ENCODE measurements around the gene GNG13.

The GNG13 gene

DNA sequence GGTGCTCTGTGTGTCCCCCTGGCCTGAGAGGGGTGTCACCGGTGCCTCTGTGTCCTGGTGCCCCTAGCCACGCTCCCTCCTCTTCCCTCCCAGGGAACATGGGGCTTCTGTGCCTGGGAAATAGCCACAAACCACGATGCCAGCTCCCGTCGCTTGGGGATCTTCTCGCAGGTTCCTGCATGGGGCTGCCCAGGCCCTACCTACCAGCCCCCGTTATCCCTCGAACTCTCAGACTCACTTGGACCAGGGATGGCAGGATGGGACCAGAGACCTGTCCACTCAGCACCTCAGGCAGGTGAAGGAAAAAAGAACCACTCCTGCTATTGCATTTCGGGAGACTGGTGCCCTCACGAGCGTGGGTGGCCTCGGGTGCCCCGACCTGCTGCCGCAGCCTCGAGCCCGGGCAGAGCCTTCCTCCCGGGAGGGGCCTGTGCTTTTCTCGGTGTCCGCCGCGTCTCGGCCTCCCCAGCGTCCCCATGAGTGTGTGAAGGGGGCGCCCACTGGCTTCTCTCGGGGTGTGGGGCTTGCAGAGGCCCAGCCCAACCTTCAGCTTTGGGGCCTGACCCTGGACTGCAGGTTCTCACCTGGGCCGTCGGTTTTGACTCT is 41.0 kb upstream of the GNG13 start:
- Histone ChIP-seq H3K79me2 (ENCODE audit: insufficient read depth, low read length) (no peaks in the 10 kb centered on the region), H3K27me3 (ENCODE audit: low read length) (no peaks in the 10 kb centered on the region), H3K9me3 (ENCODE audit: insufficient read depth, low read length) (no peaks in the 10 kb centered on the region), H3K36me3 (ENCODE audit: low read length) (no peaks in the 10 kb centered on the region), H2AFZ (ENCODE audit: low read depth, low read length, severe bottlenecking) (no peak overlapping the region), H4K20me1 (ENCODE audit: low read depth, low read length) (no peaks in the 10 kb centered on the region), H3F3A (ENCODE audit: insufficient read depth) (no peaks in the 10 kb centered on the region), H3K27ac (ENCODE audit: low read depth, low read length) (no peak overlapping the region), H3K9me2 (replicated peaks; ENCODE audit: insufficient read depth, low read length) (no peaks in the 10 kb centered on the region), H3K4me3 (ENCODE audit: insufficient read depth, low read length, poor library complexity, severe bottlenecking) (no peak overlapping the region), H3K9ac (ENCODE audit: low read length) (no peak overlapping the region), H3K4me2 (ENCODE audit: low read depth, low read length, poor library complexity, severe bottlenecking) (no peak overlapping the region)
- TF ChIP-seq EZH2phosphoT487 (conservative IDR thresholded peaks at IDR 0.05; ENCODE audit: low read length): no peak
- TF ChIP-seq, protein P1, sequence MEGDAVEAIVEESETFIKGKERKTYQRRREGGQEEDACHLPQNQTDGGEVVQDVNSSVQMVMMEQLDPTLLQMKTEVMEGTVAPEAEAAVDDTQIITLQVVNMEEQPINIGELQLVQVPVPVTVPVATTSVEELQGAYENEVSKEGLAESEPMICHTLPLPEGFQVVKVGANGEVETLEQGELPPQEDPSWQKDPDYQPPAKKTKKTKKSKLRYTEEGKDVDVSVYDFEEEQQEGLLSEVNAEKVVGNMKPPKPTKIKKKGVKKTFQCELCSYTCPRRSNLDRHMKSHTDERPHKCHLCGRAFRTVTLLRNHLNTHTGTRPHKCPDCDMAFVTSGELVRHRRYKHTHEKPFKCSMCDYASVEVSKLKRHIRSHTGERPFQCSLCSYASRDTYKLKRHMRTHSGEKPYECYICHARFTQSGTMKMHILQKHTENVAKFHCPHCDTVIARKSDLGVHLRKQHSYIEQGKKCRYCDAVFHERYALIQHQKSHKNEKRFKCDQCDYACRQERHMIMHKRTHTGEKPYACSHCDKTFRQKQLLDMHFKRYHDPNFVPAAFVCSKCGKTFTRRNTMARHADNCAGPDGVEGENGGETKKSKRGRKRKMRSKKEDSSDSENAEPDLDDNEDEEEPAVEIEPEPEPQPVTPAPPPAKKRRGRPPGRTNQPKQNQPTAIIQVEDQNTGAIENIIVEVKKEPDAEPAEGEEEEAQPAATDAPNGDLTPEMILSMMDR (IDR thresholded peaks at IDR 0.05; ENCODE audit: insufficient read depth, low read length, poor library complexity, severe bottlenecking): no peak

DNA sequence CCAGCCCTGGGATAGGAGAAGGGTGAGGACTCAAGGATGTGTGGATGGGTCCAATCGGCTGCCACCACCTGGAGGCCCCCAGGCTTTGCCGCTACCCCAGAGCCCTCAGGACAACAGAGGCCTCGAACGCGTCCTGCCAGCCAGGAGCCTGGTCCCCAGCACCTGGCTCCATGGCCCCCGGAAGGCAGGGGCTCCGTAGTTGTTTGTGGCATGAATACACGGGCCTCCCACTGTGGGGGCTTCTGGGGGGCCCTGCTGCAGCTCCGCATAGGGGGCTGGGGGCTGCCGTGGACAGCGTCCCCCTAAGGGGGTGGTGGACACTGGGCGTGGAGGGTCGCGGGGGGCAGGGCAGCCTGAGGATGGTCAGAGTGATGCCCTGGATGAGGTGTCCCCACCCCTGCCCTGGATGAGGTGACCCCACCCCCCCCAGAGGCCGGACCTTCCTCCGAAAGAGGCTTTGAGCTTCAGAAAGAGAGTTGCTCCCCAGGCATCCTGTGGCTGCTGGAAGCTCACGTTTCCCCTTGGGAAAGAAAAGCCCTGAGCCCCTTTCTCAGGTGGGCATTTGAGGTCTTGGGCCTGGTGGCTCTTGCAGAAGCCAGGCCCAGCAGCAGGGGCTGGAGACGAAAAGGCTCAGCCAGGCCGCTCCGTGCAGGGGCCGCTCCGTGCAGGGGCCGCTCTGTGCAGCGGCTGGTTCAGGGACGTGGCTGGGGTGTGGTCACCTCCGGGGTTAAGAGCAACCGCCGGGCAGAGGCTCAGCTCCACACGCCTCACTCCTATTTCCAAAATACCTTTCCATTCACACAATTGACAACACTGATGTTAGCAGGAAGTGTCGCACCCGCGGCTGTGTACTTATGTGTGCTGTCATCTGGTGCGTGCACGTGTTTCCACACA is 40.3 kb upstream of the GNG13 start:
- H3K27ac ChIP-seq (ENCODE audit: low read depth, low read length): no peak overlapping the region
- no peak overlapping the region for H2AFZ ChIP-seq (ENCODE audit: low read depth, low read length, severe bottlenecking)
- no peaks in the 10 kb centered on the region; the same call in 1 of the 2 replicates for H3K9me3 ChIP-seq (ENCODE audit: insufficient read depth, low read length)
- H4K20me1 ChIP-seq (ENCODE audit: low read depth, low read length): no peaks in the 10 kb centered on the region
- H3K9me2 ChIP-seq (replicated peaks; ENCODE audit: insufficient read depth, low read length): no peaks in the 10 kb centered on the region
- TF ChIP-seq, protein P1 (IDR thresholded peaks at IDR 0.05; ENCODE audit: insufficient read depth, low read length, poor library complexity, severe bottlenecking): no peak
- no peak for TF ChIP-seq EZH2phosphoT487 (conservative IDR thresholded peaks at IDR 0.05; ENCODE audit: low read length)
- no peaks in the 10 kb centered on the region for H3F3A ChIP-seq (ENCODE audit: insufficient read depth)
- H3K79me2 ChIP-seq (ENCODE audit: insufficient read depth, low read length): no peaks in the 10 kb centered on the region
- no peak overlapping the region for H3K4me3 ChIP-seq (ENCODE audit: insufficient read depth, low read length, poor library complexity, severe bottlenecking)
- H3K9ac ChIP-seq (ENCODE audit: low read length): no peak overlapping the region
- H3K36me3 ChIP-seq (ENCODE audit: low read length): no peaks in the 10 kb centered on the region
- no peaks in the 10 kb centered on the region for H3K27me3 ChIP-seq (ENCODE audit: low read length)
- H3K4me2 ChIP-seq (ENCODE audit: low read depth, low read length, poor library complexity, severe bottlenecking): no peak overlapping the region

DNA sequence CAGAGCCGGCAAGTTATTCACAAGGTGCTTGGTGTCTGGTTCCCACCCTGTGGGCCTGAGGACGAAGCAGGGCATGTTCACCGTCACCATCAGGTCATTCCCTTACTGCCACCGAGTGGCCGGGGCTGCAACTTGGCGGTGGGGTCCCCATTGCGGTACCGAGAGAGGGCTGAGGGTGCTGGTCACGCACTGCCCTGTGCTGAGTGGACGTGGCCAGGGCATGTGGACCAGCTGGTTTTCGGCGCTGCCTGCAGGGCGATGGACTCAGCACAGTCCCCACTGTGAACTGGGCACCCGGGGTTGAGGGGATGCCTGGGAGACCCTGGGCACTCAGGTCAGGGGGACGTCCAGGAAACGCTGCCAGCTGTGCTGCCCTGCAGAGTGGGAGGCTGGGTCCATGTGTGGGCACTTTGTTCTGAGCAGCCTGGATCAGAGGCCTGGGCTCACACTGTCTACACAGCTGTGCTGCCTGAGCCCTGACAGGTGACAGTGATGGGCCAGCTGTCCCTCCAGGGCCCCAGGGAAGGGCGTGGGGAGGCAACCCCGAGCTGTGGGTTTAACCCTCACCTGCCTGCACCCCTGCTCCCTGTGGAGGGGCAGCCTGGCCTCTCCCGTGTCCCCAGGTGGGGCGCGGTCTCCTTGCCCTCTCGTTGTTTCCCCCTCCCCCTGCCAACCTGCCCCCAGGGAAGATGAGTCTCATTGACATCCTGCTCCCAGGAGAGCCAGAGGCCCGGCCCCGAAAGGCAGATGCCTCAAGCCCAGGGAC is 39.3 kb upstream of the GNG13 start:
- Histone ChIP-seq H3K36me3 (ENCODE audit: low read length) (no peaks in the 10 kb centered on the region), H3K79me2 (ENCODE audit: insufficient read depth, low read length) (no peaks in the 10 kb centered on the region), H4K20me1 (ENCODE audit: low read depth, low read length) (no peaks in the 10 kb centered on the region), H3K4me3 (ENCODE audit: insufficient read depth, low read length, poor library complexity, severe bottlenecking) (no peak overlapping the region), H3K9me2 (replicated peaks; ENCODE audit: insufficient read depth, low read length) (no peaks in the 10 kb centered on the region), H3F3A (ENCODE audit: insufficient read depth) (no peaks in the 10 kb centered on the region), H3K9ac (ENCODE audit: low read length) (no peak overlapping the region), H3K27me3 (ENCODE audit: low read length) (no peaks in the 10 kb centered on the region), H3K4me2 (ENCODE audit: low read depth, low read length, poor library complexity, severe bottlenecking) (no peak overlapping the region), H2AFZ (ENCODE audit: low read depth, low read length, severe bottlenecking) (no peak overlapping the region), H3K27ac (ENCODE audit: low read depth, low read length) (no peak overlapping the region), H3K9me3 (ENCODE audit: insufficient read depth, low read length) (no peaks in the 10 kb centered on the region; the same call in 1 of the 2 replicates)
- TF ChIP-seq EZH2phosphoT487 (conservative IDR thresholded peaks at IDR 0.05; ENCODE audit: low read length): no peak
- TF ChIP-seq, protein P1 (IDR thresholded peaks at IDR 0.05; ENCODE audit: insufficient read depth, low read length, poor library complexity, severe bottlenecking): no peak
